ENCODE results near the gene UFD1.

Gene UFD1

GRCh38 chr22:19516378-19517170, 37.6 kb upstream of the UFD1 start:
- no peak for DNase-seq (ENCODE audit: low read depth in 2 of 2, low spot score in 1 of 2)

- DNase-seq (ENCODE audit: low read depth in 2 of 2, low spot score in 1 of 2): no peak
These were observed 36.8 kb upstream of the UFD1 start for GRCh38 chr22:19515654-19516377.

GRCh38 chr22:19514831-19515565, 36.0 kb upstream of the UFD1 start:
- DNase-seq (ENCODE audit: low read depth in 2 of 2, low spot score in 1 of 2): no peak

GRCh38 chr22:19513823-19514222, 34.8 kb upstream of the UFD1 start:
- no peak for DNase-seq (ENCODE audit: low read depth in 2 of 2, low spot score in 1 of 2)

- DNase-seq (ENCODE audit: low read depth in 2 of 2, low spot score in 1 of 2): no peak
These were observed 31.9 kb upstream of the UFD1 start for GRCh38 chr22:19510919-19511341.

- DNase-seq (ENCODE audit: low read depth in 2 of 2, low spot score in 1 of 2): no peak
These were observed 30.9 kb upstream of the UFD1 start for GRCh38 chr22:19509923-19510322.

GRCh38 chr22:19509191-19509590, 30.2 kb upstream of the UFD1 start:
- no peak for DNase-seq (ENCODE audit: low read depth in 2 of 2, low spot score in 1 of 2)

GRCh38 chr22:19508024-19508776, 29.2 kb upstream of the UFD1 start:
- no peak for DNase-seq (ENCODE audit: low read depth in 2 of 2, low spot score in 1 of 2)

- DNase-seq (ENCODE audit: low read depth in 2 of 2, low spot score in 1 of 2): no peak
These were observed 28.5 kb upstream of the UFD1 start for GRCh38 chr22:19507534-19507861.

- DNase-seq (ENCODE audit: low read depth in 2 of 2, low spot score in 1 of 2): no peak
These were observed 27.2 kb upstream of the UFD1 start for GRCh38 chr22:19506212-19506611.

GRCh38 chr22:19505735-19506126, 26.7 kb upstream of the UFD1 start:
- no peak for DNase-seq (ENCODE audit: low read depth in 2 of 2, low spot score in 1 of 2)

- no peak for DNase-seq (ENCODE audit: low read depth in 2 of 2, low spot score in 1 of 2)
These were observed 26.1 kb upstream of the UFD1 start for GRCh38 chr22:19504900-19505734.

GRCh38 chr22:19503869-19504268, 24.9 kb upstream of the UFD1 start:
- no peak for DNase-seq (ENCODE audit: low read depth in 2 of 2, low spot score in 1 of 2)

- DNase-seq (ENCODE audit: low read depth in 2 of 2, low spot score in 1 of 2): no peak
These were observed 24.4 kb upstream of the UFD1 start for GRCh38 chr22:19503367-19503766.

GRCh38 chr22:19501897-19502447, 23.0 kb upstream of the UFD1 start:
- no peak for DNase-seq (ENCODE audit: low read depth in 2 of 2, low spot score in 1 of 2)

GRCh38 chr22:19499880-19500242, 20.9 kb upstream of the UFD1 start:
- no peak for DNase-seq (ENCODE audit: low read depth in 2 of 2, low spot score in 1 of 2)

- no peak for DNase-seq (ENCODE audit: low read depth in 2 of 2, low spot score in 1 of 2)
These were observed 20.4 kb upstream of the UFD1 start for GRCh38 chr22:19499236-19499879.

GRCh38 chr22:19498866-19499190, 19.8 kb upstream of the UFD1 start:
- no peak for DNase-seq (ENCODE audit: low read depth in 2 of 2, low spot score in 1 of 2)

- no peak for DNase-seq (ENCODE audit: low read depth in 2 of 2, low spot score in 1 of 2)
These were observed 19.3 kb upstream of the UFD1 start for GRCh38 chr22:19498154-19498865.

Measured in stimulated activated CD8-positive, alpha-beta memory T cell treated with anti-CD3 and anti-CD28 coated beads, Interleukin-4, amount 100 ng/mL, for 4 hours (primary cell).